Esophagus muscularis mucosa (tissue), 4 donors: Measurements from ENCODE around the gene MKRN2OS. TPM values are rescaled to one million over a fixed set of nuclear protein-coding genes. Genes with fewer than 3 reads are reported as not detected.

ENCODE experiments used
- DNase-seq: peaks from one replicate; pipeline ENCODE4 v3.0.0-alpha.2; 2017; ENCODE audit errors: extremely low spot score
- H3K27ac ChIP-seq, 4 donors: fragments of 200-600 bp; sonication (generic); replicated peaks in 1 of 4; 1 replicate in 3 of 4; 2 replicates in 1 of 4; pipeline ENCODE4 v1.5.1; 2016 to 2019; ENCODE audit warnings: mild to moderate bottlenecking in 1 of 4
- H3K27me3 ChIP-seq, 4 donors: fragments of 200-600 bp; sonication (generic); one replicate each; pipeline versions ENCODE4 v1.5.1 to v1.6.0; 2016 to 2019
- H3K36me3 ChIP-seq, 4 donors: fragments of 200-600 bp; sonication (generic); one replicate each; pipeline ENCODE4 v1.5.1; 2016 to 2019
- H3K4me1 ChIP-seq, 4 donors: fragments of 200-600 bp; sonication (generic); one replicate each; pipeline ENCODE4 v1.5.1; 2016 to 2019
- H3K4me3 ChIP-seq, 4 donors: fragments of 200-600 bp; sonication (generic); 1 replicate in 2 of 4; 2 replicates in 2 of 4; pipeline ENCODE4 v1.5.1; 2016 to 2019; ENCODE audit warnings: mild to moderate bottlenecking in 4 of 4, moderate library complexity in 1 of 4
- H3K9me3 ChIP-seq, 4 donors: fragments of 200-600 bp; sonication (generic); 1 replicate in 3 of 4; 2 replicates in 1 of 4; pipeline ENCODE4 v1.5.1; 2016 to 2019
- EP300 ChIP-seq: sonication (generic); formaldehyde crosslinking; IDR thresholded peaks from one replicate; pipeline ENCODE4 v1.6.1; 2017; ENCODE audit warnings: antibody characterized with exemption
- POLR2A ChIP-seq: fragments of 450-650 bp; IDR thresholded peaks from one replicate; pipeline ENCODE4 v1.6.1; 2017; ENCODE audit warnings: antibody characterized with exemption, moderate library complexity, mild to moderate bottlenecking, low read depth
- POLR2AphosphoS5 ChIP-seq, 2 donors: sonication (generic); formaldehyde crosslinking; IDR thresholded peaks; one replicate each; pipeline ENCODE4 v1.6.1; 2017; ENCODE audit warnings: antibody characterized with exemption in 2 of 2
- WGBS: methylation state at CpG from one replicate; pipeline ENCODE4 v1.1.5; 2018; 5-methylcytosine and 5-hydroxymethylcytosine counted together
- intact Hi-C: fragments of 100-400 bp; cut with DNase I; formaldehyde crosslinking; loops from one replicate; pipeline ENCODE4 v1.15.1; 2023
- total RNA-seq, 4 donors: library from RNA; depleted of rRNA; stranded (reverse); fragments of >200 nt; gene quantifications; one replicate each; pipeline versions ENCODE4 v1.1.0 to v1.2.1, GENCODE V29; 2016
- TF ChIP-seq, protein P1 (sequence below), 3 experiments: fragments of 200-600 bp in 2 of 3; fragments of 450-650 bp in 1 of 3; sonication (generic) in 2 of 3; IDR thresholded peaks; one replicate each; pipeline ENCODE4 v1.5.1; 2017 to 2019; ENCODE audit warnings: antibody characterized with exemption in 3 of 3, mild to moderate bottlenecking in 2 of 3, moderate library complexity in 1 of 3

Gene MKRN2OS
- total RNA-seq, 4 donors from 2014 or later: not detected

DNA sequence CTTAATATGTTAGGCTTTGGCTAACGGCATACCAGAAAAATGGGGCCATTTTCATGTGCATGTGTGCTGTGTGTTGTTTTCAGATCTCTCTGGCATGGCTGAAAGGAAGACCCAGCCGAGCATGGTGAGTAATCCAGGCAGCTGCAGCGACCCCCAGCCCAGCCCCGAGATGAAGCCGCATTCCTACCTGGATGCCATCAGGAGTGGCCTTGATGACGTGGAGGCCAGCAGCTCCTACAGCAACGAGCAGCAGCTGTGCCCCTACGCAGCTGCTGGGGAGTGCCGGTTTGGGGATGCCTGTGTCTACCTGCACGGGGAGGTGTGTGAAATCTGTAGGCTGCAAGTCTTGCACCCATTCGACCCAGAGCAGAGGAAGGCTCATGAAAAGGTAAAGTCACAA, 26.7 kb upstream of the MKRN2OS start:
- Histone ChIP-seq H3K9me3 (no peaks in the 10 kb centered on the region), H3K4me1 (peaks cover 0 to 13% (median 7%) of the 10 kb centered on the region in 4 donors), H3K27me3 (no peaks in the 10 kb centered on the region), H3K4me3 (no peak overlapping the region), H3K27ac (no peak overlapping the region), H3K36me3 (peaks cover 61 to 84% (median 81%) of the 10 kb centered on the region in 4 donors)
- 96% methylated on average over 7 of the region's 11 CpGs for WGBS
- TF ChIP-seq POLR2AphosphoS5 (IDR thresholded peaks at IDR 0.05) (no peak), EP300 (no peak), POLR2A (no peak)
- TF ChIP-seq, protein P1, sequence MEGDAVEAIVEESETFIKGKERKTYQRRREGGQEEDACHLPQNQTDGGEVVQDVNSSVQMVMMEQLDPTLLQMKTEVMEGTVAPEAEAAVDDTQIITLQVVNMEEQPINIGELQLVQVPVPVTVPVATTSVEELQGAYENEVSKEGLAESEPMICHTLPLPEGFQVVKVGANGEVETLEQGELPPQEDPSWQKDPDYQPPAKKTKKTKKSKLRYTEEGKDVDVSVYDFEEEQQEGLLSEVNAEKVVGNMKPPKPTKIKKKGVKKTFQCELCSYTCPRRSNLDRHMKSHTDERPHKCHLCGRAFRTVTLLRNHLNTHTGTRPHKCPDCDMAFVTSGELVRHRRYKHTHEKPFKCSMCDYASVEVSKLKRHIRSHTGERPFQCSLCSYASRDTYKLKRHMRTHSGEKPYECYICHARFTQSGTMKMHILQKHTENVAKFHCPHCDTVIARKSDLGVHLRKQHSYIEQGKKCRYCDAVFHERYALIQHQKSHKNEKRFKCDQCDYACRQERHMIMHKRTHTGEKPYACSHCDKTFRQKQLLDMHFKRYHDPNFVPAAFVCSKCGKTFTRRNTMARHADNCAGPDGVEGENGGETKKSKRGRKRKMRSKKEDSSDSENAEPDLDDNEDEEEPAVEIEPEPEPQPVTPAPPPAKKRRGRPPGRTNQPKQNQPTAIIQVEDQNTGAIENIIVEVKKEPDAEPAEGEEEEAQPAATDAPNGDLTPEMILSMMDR (IDR thresholded peaks at IDR 0.05): no peak
- intact Hi-C loops: no loop called here
- DNase-seq: no peak

DNA sequence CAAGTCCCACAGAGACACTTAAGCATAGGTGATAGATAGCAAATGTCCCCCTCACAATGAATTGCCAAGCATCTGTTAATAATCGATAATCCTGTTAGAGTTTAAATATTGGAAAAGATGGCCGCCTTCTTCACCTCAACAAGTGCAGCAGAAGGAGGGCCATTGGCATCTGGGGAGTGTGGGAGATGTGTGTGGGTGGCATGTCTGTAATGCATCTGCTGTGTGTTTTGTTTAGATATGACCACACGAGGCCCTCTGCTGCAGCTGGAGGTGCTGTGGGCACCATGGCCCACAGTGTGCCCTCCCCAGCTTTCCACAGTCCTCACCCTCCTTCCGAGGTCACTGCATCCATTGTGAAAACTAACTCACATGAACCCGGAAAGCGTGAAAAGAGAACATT, 24.5 kb upstream of the MKRN2OS start:
- peaks cover 39 to 62% (median 59%) of the 10 kb centered on the region in 4 donors for H3K36me3 ChIP-seq
- H3K27ac ChIP-seq: no peak overlapping the region
- peaks cover 0 to 7% (median 2%) of the 10 kb centered on the region in 4 donors for H3K9me3 ChIP-seq
- DNase-seq: no peak
- intact Hi-C loops: no loop called here
- H3K4me1 ChIP-seq: peaks cover 4 to 9% (median 8%) of the 10 kb centered on the region in 4 donors
- 91% methylated on average over 6 of the region's 6 CpGs for WGBS
- no peak overlapping the region for H3K4me3 ChIP-seq
- no peaks in the 10 kb centered on the region for H3K27me3 ChIP-seq
- TF ChIP-seq POLR2A (no peak), EP300 (no peak), POLR2AphosphoS5 (IDR thresholded peaks at IDR 0.05) (no peak)
- TF ChIP-seq, protein P1 (IDR thresholded peaks at IDR 0.05): no peak

DNA sequence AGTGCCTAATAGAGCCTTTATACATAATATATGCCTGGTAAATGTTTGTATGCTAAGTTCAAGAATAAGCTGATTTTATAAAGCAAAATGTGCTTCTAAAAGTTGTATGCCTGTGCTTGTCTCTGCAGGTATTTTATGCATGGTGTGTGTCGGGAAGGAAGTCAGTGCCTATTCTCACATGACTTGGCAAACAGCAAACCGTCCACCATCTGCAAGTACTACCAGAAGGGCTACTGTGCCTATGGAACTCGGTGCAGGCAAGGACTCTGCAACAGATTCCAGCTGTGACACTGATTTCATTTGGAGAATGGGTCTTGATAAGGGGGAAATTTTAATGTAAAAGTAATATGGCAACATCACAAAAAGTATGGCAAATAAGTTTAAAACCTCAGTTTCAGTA, 23.4 kb upstream of the MKRN2OS start:
- DNase-seq: no peak
- Histone ChIP-seq H3K4me1 (peaks cover 0 to 7% (median 5%) of the 10 kb centered on the region in 4 donors), H3K27me3 (no peaks in the 10 kb centered on the region), H3K27ac (no peak overlapping the region), H3K9me3 (peaks cover 0 to 7% (median 2%) of the 10 kb centered on the region in 4 donors), H3K36me3 (peaks cover 28 to 51% (median 48%) of the 10 kb centered on the region in 4 donors), H3K4me3 (no peak overlapping the region)
- intact Hi-C loops: no loop called here
- TF ChIP-seq POLR2A (no peak), EP300 (no peak), POLR2AphosphoS5 (IDR thresholded peaks at IDR 0.05) (no peak)
- TF ChIP-seq, protein P1 (IDR thresholded peaks at IDR 0.05): no peak
- 81% methylated on average over 3 of the region's 3 CpGs for WGBS

DNA sequence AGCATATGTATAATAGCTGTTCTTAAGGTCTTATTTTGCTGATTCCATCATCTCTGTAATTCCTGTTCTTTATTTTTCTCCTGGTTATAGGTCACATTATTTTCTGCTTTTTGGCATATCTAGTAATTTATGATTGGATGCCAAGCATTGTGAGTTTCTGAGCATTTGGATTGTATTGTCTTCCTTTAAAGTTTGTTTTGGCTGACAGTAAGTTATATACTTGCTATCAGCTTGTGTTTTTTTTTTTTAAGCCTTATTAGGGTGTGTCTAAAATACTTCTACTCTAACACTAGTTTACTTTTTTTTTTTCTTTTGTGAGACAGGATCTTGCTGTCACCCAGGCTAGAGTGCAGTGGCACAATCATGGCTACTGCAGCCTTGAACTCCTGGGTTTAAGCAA, 21.7 kb upstream of the MKRN2OS start:
- intact Hi-C loops: no loop called here
- Histone ChIP-seq H3K36me3 (peaks cover 13 to 34% (median 30%) of the 10 kb centered on the region in 4 donors), H3K27me3 (no peaks in the 10 kb centered on the region), H3K4me1 (peaks cover 15 to 23% (median 19%) of the 10 kb centered on the region in 4 donors), H3K4me3 (no peak overlapping the region), H3K27ac (no peak overlapping the region), H3K9me3 (peaks cover 0 to 7% (median 2%) of the 10 kb centered on the region in 4 donors)
- TF ChIP-seq POLR2A: no peak
- TF ChIP-seq, protein P1 (IDR thresholded peaks at IDR 0.05): no peak
- TF ChIP-seq POLR2AphosphoS5 (IDR thresholded peaks at IDR 0.05): no peak
- TF ChIP-seq EP300: no peak
- no peak for DNase-seq

DNA sequence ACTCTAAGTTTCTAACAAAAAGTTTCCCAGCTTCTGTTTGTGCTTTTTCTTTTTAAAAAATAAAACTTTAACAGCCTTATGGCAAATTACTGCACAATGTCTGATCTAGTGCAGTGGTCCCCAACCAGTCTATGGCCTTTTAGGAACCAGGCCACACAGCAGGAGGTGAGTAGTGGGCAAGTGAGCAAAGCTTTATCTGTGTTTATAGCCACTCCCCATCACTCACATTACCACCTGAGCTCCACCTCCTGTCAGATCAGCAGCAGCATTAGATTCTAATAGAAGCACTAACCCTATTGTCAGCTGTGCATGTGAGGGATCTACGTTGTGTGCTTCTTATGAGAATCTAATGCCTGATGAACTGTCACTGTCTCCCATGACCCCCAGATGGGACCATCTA, 17.2 kb upstream of the MKRN2OS start:
- no peak overlapping the region for H3K4me3 ChIP-seq
- H3K4me1 ChIP-seq: peaks cover 46 to 64% (median 60%) of the 10 kb centered on the region in 4 donors
- H3K27ac ChIP-seq: peak overlapping the region in 1 of 4 donors; percentile 3
- WGBS: 88% methylated on average over 1 of the region's 1 CpG
- TF ChIP-seq, protein P1 (IDR thresholded peaks at IDR 0.05): no peak
- TF ChIP-seq EP300 (no peak), POLR2AphosphoS5 (IDR thresholded peaks at IDR 0.05) (no peak), POLR2A (no peak)
- intact Hi-C loops: no loop called here
- peaks cover 0 to 7% (median 2%) of the 10 kb centered on the region in 4 donors for H3K9me3 ChIP-seq
- no peaks in the 10 kb centered on the region for H3K27me3 ChIP-seq
- DNase-seq: no peak
- no peaks in the 10 kb centered on the region for H3K36me3 ChIP-seq
